WTC11 (cell line): ENCODE measurements around the gene ASAH2. TPM values are rescaled to one million over a fixed set of nuclear protein-coding genes. Genes with fewer than 3 reads are reported as not detected.
A peak's percentile ranks its signal among the peaks of the same experiment; 100 is the strongest.

Experiments used
- ATAC-seq: fragments of 200-7000 bp; cut with Tn5 transposase; 2 replicates; pipeline ENCODE4 v1.10.0; 2021; ENCODE audit warnings: mild to moderate bottlenecking, moderate library complexity
- CTCF ChIA-PET: fragments of 300-600 bp; sonication (Branson Sonifier 250); formaldehyde crosslinking; loops from one replicate; lab custom pipeline; 2021; ENCODE audit warnings: antibody characterized with exemption; lab: Charles Lee
- POLR2A ChIA-PET: fragments of 350-600 bp; sonication (Branson Sonifier 250); formaldehyde crosslinking; loops from one replicate; lab custom pipeline; 2021; ENCODE audit warnings: antibody characterized with exemption; lab: Charles Lee
- DNase-seq: peaks from one replicate; pipeline ENCODE4 v3.0.0; 2021; ENCODE audit warnings: low spot score
- H3K27ac Mint-ChIP-seq: 2 replicates; pipeline ENCODE4 v1.8.0; 2021; ENCODE audit warnings: mixed read lengths
- H3K27me3 Mint-ChIP-seq: 2 replicates; pipeline ENCODE4 v1.8.0; 2021; ENCODE audit warnings: low read depth, mild to moderate bottlenecking, moderate library complexity, mixed read lengths
- H3K36me3 Mint-ChIP-seq: 2 replicates; pipeline ENCODE4 v1.8.0; 2021; ENCODE audit warnings: mixed read lengths
- H3K4me1 Mint-ChIP-seq: 2 replicates; pipeline ENCODE4 v1.8.0; 2022; ENCODE audit warnings: mixed read lengths
- H3K4me3 Mint-ChIP-seq: 2 replicates; pipeline ENCODE4 v1.8.0; 2021; ENCODE audit warnings: mild to moderate bottlenecking, moderate library complexity, mixed read lengths
- H3K9me3 Mint-ChIP-seq: 2 replicates; pipeline ENCODE4 v1.8.0; 2021; ENCODE audit warnings: mixed read lengths
- ATF6 ChIP-seq: sonication (generic); formaldehyde crosslinking; IDR thresholded peaks from 2 replicates; pipeline ENCODE4 v1.8.1; 2023; ENCODE audit warnings: mild to moderate bottlenecking, missing genetic modification reagents
- CBFB ChIP-seq: sonication (generic); formaldehyde crosslinking; IDR thresholded peaks from 2 replicates; pipeline ENCODE4 v1.8.1; 2022; ENCODE audit warnings: mild to moderate bottlenecking, low read depth, missing genetic modification reagents
- CREM ChIP-seq: sonication (generic); formaldehyde crosslinking; IDR thresholded peaks from 2 replicates; pipeline ENCODE4 v1.8.1; 2022; ENCODE audit warnings: mild to moderate bottlenecking, missing genetic modification reagents, moderate library complexity
- ELF4 ChIP-seq: sonication (generic); formaldehyde crosslinking; IDR thresholded peaks from 2 replicates; pipeline ENCODE4 v1.8.1; 2022; ENCODE audit warnings: low read depth, mild to moderate bottlenecking, moderate library complexity, missing genetic modification reagents
- ESRRA ChIP-seq: sonication (generic); formaldehyde crosslinking; IDR thresholded peaks from 2 replicates; pipeline ENCODE4 v1.8.1; 2022; ENCODE audit warnings: mild to moderate bottlenecking, missing genetic modification reagents, borderline replicate concordance
- ETV6 ChIP-seq: sonication (generic); formaldehyde crosslinking; IDR thresholded peaks from 2 replicates; pipeline ENCODE4 v1.8.1; 2022; ENCODE audit warnings: mild to moderate bottlenecking, missing genetic modification reagents
- JAZF1 ChIP-seq: fragments of 250-450 bp; sonication (Bioruptor Pico); IDR thresholded peaks from 2 replicates; pipeline ENCODE4 v1.9.0; 2021; ENCODE audit warnings: moderate library complexity, mild to moderate bottlenecking, inconsistent platforms
- NFATC4 ChIP-seq: fragments of 250-450 bp; sonication (Bioruptor Pico); IDR thresholded peaks from 2 replicates; pipeline ENCODE4 v1.9.0; 2021; ENCODE audit warnings: mild to moderate bottlenecking
- NFE2L1 ChIP-seq: sonication (generic); formaldehyde crosslinking; IDR thresholded peaks from 2 replicates; pipeline ENCODE4 v1.8.1; 2023; ENCODE audit warnings: missing genetic modification reagents
- NFYB ChIP-seq: sonication (generic); formaldehyde crosslinking; conservative IDR thresholded peaks from 2 replicates; pipeline ENCODE4 v1.8.0; 2022; ENCODE audit warnings: low read depth, missing genetic modification reagents
- NR2C2 ChIP-seq: sonication (generic); formaldehyde crosslinking; IDR thresholded peaks from 2 replicates; pipeline ENCODE4 v1.8.0; 2022; ENCODE audit warnings: mild to moderate bottlenecking, missing genetic modification reagents
- RELA ChIP-seq: sonication (generic); formaldehyde crosslinking; IDR thresholded peaks from 2 replicates; pipeline ENCODE4 v1.8.1; 2022; ENCODE audit warnings: missing genetic modification reagents, mild to moderate bottlenecking, borderline replicate concordance
- TCF7 ChIP-seq: sonication (generic); formaldehyde crosslinking; IDR thresholded peaks from 2 replicates; pipeline ENCODE4 v1.8.0; 2022; ENCODE audit warnings: mild to moderate bottlenecking, low read depth, missing genetic modification reagents, moderate library complexity
- TP53 ChIP-seq: sonication (generic); formaldehyde crosslinking; IDR thresholded peaks from 2 replicates; pipeline ENCODE4 v1.8.1; 2023; ENCODE audit warnings: mild to moderate bottlenecking, missing genetic modification reagents
- USF2 ChIP-seq: sonication (generic); formaldehyde crosslinking; IDR thresholded peaks from 2 replicates; pipeline ENCODE4 v1.8.1; 2023; ENCODE audit warnings: mild to moderate bottlenecking, missing genetic modification reagents, moderate library complexity
- ZMAT4 ChIP-seq: fragments of 250-450 bp; sonication (Bioruptor Pico); IDR thresholded peaks from 2 replicates; pipeline ENCODE4 v1.9.0; 2021; ENCODE audit warnings: mild to moderate bottlenecking
- ZNF281 ChIP-seq: sonication (generic); formaldehyde crosslinking; IDR thresholded peaks from 2 replicates; pipeline ENCODE4 v1.8.0; 2023; ENCODE audit warnings: mild to moderate bottlenecking, missing genetic modification reagents
- ZNF396 ChIP-seq: fragments of 250-450 bp; sonication (Bioruptor Pico); IDR thresholded peaks from 2 replicates; pipeline ENCODE4 v1.8.0; 2021; ENCODE audit warnings: mild to moderate bottlenecking, moderate library complexity, borderline replicate concordance
- ZNF423 ChIP-seq: fragments of 250-450 bp; sonication (Bioruptor Pico); IDR thresholded peaks from 2 replicates; pipeline ENCODE4 v2.1.2; 2022; ENCODE audit warnings: mild to moderate bottlenecking, moderate library complexity
- ZNF671 ChIP-seq: fragments of 250-450 bp; sonication (Bioruptor Pico); IDR thresholded peaks from 2 replicates; pipeline ENCODE4 v1.8.0; 2021; ENCODE audit warnings: mild to moderate bottlenecking
- total RNA-seq: library from RNA; stranded (reverse); gene quantifications from 3 replicates; pipeline ENCODE4 v1.2.3, GENCODE V29; 2021
- TF ChIP-seq, protein P1 (sequence below): sonication (generic); formaldehyde crosslinking; IDR thresholded peaks from 2 replicates; pipeline ENCODE4 v1.8.1; 2022; ENCODE audit warnings: mild to moderate bottlenecking, moderate library complexity, missing genetic modification reagents
- TF ChIP-seq, protein P2 (sequence below): fragments of 250-450 bp; sonication (Bioruptor Pico); conservative IDR thresholded peaks from 2 replicates; pipeline ENCODE4 v1.9.0; 2021; ENCODE audit warnings: mild to moderate bottlenecking
- TF ChIP-seq, protein P3 (sequence below): sonication (generic); formaldehyde crosslinking; IDR thresholded peaks from 2 replicates; pipeline ENCODE4 v1.8.1; 2022; ENCODE audit warnings: low read depth, mild to moderate bottlenecking, moderate library complexity, missing genetic modification reagents, borderline replicate concordance
- TF ChIP-seq, protein P4 (sequence below): sonication (generic); formaldehyde crosslinking; IDR thresholded peaks from 2 replicates; pipeline ENCODE4 v1.8.1; 2023; ENCODE audit warnings: mild to moderate bottlenecking, missing genetic modification reagents, moderate library complexity

The ASAH2 gene
- total RNA-seq, 1 experiment from 2014 or later, result 4.1 TPM

- TF ChIP-seq ELF4 (CRISPR knock-in tag) (no peak), ZNF281 (CRISPR knock-in tag) (no peak), ZNF396 (CRISPR knock-in tag) (no peak), NFE2L1 (no peak), ATF6 (CRISPR knock-in tag) (no peak), NFATC4 (CRISPR knock-in tag) (no peak), ESRRA (CRISPR knock-in tag) (no peak), ETV6 (no peak), ZNF423 (CRISPR knock-in tag) (no peak)
- TF ChIP-seq, protein P1, sequence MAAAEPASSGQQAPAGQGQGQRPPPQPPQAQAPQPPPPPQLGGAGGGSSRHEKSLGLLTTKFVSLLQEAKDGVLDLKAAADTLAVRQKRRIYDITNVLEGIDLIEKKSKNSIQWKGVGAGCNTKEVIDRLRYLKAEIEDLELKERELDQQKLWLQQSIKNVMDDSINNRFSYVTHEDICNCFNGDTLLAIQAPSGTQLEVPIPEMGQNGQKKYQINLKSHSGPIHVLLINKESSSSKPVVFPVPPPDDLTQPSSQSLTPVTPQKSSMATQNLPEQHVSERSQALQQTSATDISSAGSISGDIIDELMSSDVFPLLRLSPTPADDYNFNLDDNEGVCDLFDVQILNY, result no peak
- TF ChIP-seq, protein P2, sequence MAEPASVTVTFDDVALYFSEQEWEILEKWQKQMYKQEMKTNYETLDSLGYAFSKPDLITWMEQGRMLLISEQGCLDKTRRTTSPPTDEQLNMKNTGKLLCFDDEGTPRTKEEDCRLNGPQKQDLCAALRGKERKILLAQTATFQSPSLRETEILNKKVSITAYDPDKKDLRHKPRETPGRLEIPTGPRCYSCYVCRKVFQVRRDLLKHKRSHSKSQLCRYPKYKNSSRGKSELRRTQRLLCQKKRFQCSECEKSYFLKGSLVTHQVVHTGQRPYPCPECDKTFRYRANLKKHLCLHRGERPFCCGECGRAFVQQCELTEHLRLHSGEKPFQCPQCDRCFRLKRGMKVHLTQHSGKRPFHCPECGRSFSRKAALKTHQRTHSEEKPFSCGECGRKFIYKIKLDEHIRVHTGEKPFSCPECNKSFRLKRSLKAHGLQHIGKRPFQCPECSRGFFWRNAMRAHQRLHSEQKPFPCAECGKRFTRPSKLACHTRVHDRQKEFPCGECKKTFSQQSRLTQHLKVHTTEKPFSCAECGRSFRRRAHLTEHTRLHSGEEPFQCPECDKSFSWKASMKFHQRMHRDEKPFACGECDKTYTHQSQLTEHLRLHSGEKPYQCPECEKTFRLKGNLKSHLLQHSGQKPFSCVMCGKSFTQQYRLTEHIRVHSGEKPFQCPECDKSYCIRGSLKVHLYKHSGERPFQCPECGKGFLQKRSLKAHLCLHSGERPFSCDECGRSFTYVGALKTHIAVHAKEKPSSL (CRISPR knock-in tag), result no peak
- POLR2A ChIA-PET, result no interaction called here
- Mint-ChIP-seq H3K27ac (no peak overlapping the region), H3K4me1 (no peaks in the 10 kb centered on the region), H3K9me3 (no peaks in the 10 kb centered on the region), H3K36me3 (no peaks in the 10 kb centered on the region), H3K4me3 (no peak overlapping the region), H3K27me3 (no peaks in the 10 kb centered on the region)
- CTCF ChIA-PET, result no interaction called here
- DNase-seq (no peak), ATAC-seq (no peak)
Observed at GRCh38 chr10:50289196-50289595, 37.9 kb upstream of the ASAH2 start.

GRCh38 chr10:50286996-50287803 is 35.9 kb upstream of the ASAH2 start:
- POLR2A ChIA-PET, result no interaction called here
- CTCF ChIA-PET, result interaction anchor here (1.2 kb wide), 1 partner anchor 12 kb away, joined by 3 read pairs; no protein-coding TSS in a partner anchor
- ATAC-seq (peak; percentile 57; the same call in 1 of the 2 replicates), DNase-seq (no peak)
- no peaks in the 10 kb centered on the region for H3K27me3 Mint-ChIP-seq
- no peaks in the 10 kb centered on the region for H3K36me3 Mint-ChIP-seq
- H3K4me3 Mint-ChIP-seq, result no peak overlapping the region
- H3K27ac Mint-ChIP-seq, result no peak overlapping the region
- no peaks in the 10 kb centered on the region for H3K4me1 Mint-ChIP-seq
- no peaks in the 10 kb centered on the region for H3K9me3 Mint-ChIP-seq
- TF ChIP-seq RELA (CRISPR knock-in tag) (no peak), NR2C2 (no peak), JAZF1 (CRISPR knock-in tag) (no peak), NFYB (no peak), CREM (CRISPR knock-in tag) (no peak), CBFB (no peak), TP53 (no peak), ZMAT4 (CRISPR knock-in tag) (no peak), ETV6 (no peak), TCF7 (no peak), USF2 (CRISPR knock-in tag) (no peak), ZNF671 (CRISPR knock-in tag) (no peak)
- TF ChIP-seq, protein P3, sequence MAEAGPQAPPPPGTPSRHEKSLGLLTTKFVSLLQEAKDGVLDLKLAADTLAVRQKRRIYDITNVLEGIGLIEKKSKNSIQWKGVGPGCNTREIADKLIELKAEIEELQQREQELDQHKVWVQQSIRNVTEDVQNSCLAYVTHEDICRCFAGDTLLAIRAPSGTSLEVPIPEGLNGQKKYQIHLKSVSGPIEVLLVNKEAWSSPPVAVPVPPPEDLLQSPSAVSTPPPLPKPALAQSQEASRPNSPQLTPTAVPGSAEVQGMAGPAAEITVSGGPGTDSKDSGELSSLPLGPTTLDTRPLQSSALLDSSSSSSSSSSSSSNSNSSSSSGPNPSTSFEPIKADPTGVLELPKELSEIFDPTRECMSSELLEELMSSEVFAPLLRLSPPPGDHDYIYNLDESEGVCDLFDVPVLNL, result no peak
- TF ChIP-seq, protein P4, sequence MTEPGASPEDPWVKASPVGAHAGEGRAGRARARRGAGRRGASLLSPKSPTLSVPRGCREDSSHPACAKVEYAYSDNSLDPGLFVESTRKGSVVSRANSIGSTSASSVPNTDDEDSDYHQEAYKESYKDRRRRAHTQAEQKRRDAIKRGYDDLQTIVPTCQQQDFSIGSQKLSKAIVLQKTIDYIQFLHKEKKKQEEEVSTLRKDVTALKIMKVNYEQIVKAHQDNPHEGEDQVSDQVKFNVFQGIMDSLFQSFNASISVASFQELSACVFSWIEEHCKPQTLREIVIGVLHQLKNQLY (CRISPR knock-in tag), result no peak
